K562 (cell line): Measurements from ENCODE around the gene PIGX.

ENCODE experiments used
- CBX3 ChIP-seq, 2 experiments: IDR thresholded peaks; 1 replicate in 1 of 2; 2 replicates in 1 of 2; pipeline ENCODE4 v1.6.1; 2012; ENCODE audit warnings: inconsistent platforms in 2 of 2, low read length in 2 of 2, borderline replicate concordance in 1 of 2, control low read depth in 1 of 2
- CTCF ChIP-seq, 3 experiments: IDR thresholded peaks in 2 of 3; conservative IDR thresholded peaks in 1 of 3; 2 replicates each; pipeline ENCODE4 v1.5.1; 2011 to 2012; ENCODE audit warnings: low read length in 3 of 3, mild to moderate bottlenecking in 3 of 3, control low read depth in 2 of 3, improper control_type of control experiment in 1 of 3, inconsistent platforms in 1 of 3, low read depth in 1 of 3, mixed read lengths in 1 of 3, moderate library complexity in 1 of 3; ENCODE audit not compliant: insufficient read depth in 2 of 3
- EZH2 ChIP-seq: IDR thresholded peaks from 2 replicates; pipeline ENCODE4 v1.6.1; 2012; ENCODE audit warnings: low read depth, mild to moderate bottlenecking, inconsistent platforms, low read length, borderline replicate concordance
- MEF2A ChIP-seq: IDR thresholded peaks from 2 replicates; pipeline ENCODE4 v1.6.1; 2011; ENCODE audit warnings: low read depth, mild to moderate bottlenecking, low read length, moderate library complexity; ENCODE audit not compliant: control insufficient read depth
- SREBF2 ChIP-seq: sonication (generic); formaldehyde crosslinking; IDR thresholded peaks from 2 replicates; pipeline ENCODE4 v1.4.0; 2020; ENCODE audit warnings: mild to moderate bottlenecking, missing genetic modification reagents
- USF2 ChIP-seq: sonication (generic); formaldehyde crosslinking; IDR thresholded peaks from 2 replicates; pipeline ENCODE4 v1.5.0; 2020; ENCODE audit warnings: missing genetic modification reagents
- ZKSCAN1 ChIP-seq: fragments of 150-350 bp; IDR thresholded peaks from 2 replicates; pipeline ENCODE4 v1.6.1; 2016; ENCODE audit warnings: low read depth, low read length
- ZNF24 ChIP-seq: fragments of 450-650 bp; IDR thresholded peaks from 2 replicates; pipeline ENCODE4 v1.6.1; 2016
- ZNF395 ChIP-seq: fragments of 200-800 bp; sonication (Bioruptor generic); IDR thresholded peaks from 2 replicates; pipeline ENCODE4 v1.6.1; 2017; ENCODE audit warnings: missing genetic modification characterization, missing compliant biosample characterization

- TF ChIP-seq MEF2A (no peak), SREBF2 (CRISPR knock-in tag) (no peak), CTCF (IDR thresholded peaks at IDR 0.05 in 2 of 3, conservative IDR thresholded peaks at IDR 0.05 in 1 of 3; ENCODE audit: insufficient read depth in 2 of 3, low read depth in 1 of 3, low read length in 3 of 3) (no peak), USF2 (no peak), CBX3 (IDR thresholded peaks at IDR 0.05; ENCODE audit: borderline replicate concordance in 1 of 2, low read length in 2 of 2) (no peak), ZKSCAN1 (no peak), ZNF24 (no peak), ZNF395 (no peak), EZH2 (no peak)
Observed at GRCh38 chr3:196686436-196686835, 25.7 kb upstream of the PIGX start.
